DMS114 treated with DMSO at 0.1 percent for 48 hours (cell line): Measurements from ENCODE around the gene KLF15.
"Not testable (repeated sequence)": the region's sequence is repeated elsewhere in the genome, so short reads cannot be mapped to it uniquely, and the experiment has no call there.

Source experiments
- DNase-seq: peaks from one replicate; lab custom pipeline; 2025; ENCODE audit not compliant: unreplicated experiment; lab: John Stamatoyannopoulos, UW

KLF15 gene

DNA sequence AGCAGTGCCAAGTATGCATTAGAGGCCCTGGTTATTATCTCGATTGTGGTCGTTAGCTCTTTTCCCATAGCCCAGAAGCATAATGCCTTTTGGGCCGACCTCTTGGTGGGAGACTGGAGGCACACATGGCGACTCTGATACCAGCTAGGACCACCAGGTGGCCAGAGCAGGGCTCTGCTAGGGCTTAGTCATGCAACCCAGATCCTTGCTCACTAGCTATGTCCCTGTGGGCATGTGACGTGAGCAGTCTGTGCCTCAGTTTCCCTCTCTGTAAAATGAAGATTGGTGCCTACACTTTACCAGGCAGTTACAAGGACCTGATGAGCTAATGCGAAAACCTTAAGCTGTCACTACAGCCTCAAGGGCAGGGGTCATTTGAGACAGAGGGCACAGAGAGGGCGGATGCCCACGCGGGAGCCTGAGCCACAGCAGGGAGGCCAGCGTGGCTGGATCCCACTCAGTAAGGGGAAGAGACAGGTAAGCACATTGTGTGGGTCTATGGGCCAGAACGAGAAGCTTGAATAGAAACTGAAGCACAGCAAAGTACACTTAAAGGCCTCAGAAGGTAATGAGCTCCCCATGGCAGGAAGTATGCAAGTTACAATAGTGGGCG is 8.8 kb downstream of the KLF15 start:
- DNase-seq = no peak

DNA sequence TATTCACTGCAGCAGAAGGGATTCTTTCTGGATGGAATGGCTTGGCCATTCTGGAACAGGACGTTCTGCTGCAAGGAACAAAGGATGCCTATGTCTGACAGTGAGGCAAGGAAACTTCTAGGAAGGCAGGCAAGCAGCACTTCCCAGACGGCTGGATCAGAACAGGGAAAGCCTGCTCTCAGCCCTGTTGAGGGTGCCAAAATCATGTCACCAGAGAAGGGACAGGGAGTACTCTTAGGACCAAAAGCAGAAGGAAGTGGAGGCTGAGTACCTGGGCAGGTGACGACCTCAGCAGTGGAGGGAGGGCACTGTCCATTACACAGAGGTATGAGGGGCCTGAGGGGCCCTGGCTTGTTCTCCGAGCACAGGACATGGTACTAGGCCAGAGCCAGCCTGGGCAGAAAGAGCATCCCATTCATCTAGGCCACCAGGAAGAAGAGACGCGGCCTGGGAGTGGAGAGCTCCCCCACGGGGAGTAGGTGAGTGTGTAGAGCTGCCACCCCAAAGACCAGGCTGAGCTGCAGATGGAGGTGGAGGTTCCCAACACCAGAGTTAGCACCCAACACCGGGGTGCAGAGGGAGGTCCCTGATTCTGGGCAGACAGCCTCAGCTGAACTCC is 9.6 kb downstream of the KLF15 start:
- no peak for DNase-seq

DNA sequence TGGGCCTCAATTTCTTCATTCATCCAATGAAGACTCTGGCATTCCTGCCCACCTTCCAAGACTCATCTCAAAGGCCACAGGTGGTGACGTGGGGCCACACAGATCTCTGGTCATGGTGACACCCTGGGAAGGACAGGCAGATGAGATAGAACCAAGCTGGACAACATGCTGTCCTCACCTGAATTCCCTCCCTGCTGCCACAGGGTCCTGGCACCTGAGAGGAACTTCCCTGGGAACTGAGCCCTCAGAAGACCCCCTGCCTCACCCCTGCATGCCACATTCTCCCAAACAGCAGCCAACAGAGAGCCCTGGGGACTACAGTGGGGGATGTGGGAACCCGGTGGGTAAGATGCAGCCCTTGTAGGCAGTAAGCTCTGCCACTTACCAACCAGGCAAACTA is 10.7 kb downstream of the KLF15 start:
- DNase-seq = no peak

DNA sequence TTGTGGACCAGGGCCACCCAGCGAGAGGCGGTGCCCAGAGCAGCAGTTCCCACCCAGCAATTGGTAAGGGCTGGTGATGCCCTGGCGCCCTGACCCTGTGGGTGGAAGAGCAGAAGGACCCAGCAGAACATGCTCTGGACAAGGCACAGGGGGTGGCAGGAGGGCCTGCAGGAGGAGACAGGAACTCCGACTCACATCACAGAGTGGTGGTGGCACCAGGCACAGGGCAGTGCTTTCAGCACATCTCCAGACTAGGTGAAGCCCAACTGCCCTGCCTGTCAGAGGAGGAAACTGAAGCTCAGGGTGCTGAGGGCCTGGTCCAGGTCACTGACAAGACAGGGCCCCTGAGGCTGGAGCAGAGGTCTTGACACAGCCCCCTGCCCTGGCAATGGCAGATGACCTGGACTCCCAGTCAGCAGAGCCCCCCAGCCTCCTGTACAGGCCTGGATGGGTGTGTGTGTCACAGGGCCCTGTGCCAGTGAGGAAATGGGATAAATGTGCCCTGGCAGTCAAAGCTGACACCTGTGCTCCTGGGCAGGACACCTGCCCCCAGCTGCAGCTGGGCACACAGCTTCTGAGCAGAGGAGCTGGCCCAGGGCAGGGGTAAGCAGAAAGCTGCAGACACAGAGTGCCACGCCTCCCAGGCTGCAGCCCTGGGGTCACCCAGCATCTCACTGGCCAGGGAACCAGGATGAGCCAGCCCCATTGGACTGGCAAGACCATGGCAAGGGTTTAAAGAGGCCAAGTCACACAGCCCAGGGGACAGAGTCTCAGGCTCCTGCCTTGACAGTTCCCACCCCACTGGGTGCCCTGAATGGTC is 11.4 kb downstream of the KLF15 start:
- DNase-seq = no peak

DNA sequence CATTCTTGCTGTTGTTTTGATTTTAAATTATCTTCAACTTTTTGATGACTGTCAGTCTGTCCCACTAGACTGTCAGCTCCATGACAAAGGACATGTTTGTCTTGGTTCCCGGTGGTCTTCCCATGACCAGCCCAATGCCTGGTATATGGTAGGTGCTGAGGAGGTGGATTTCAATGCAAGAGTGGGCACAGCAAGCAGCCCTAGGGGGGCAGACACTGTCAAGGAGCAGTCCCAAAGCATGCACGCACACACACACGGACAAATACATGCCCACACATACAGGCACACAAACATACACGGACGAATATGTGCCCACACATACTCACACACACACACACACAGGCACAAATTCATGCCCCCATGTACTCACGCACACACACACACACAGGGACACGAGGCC is 12.0 kb downstream of the KLF15 start:
- no peak for DNase-seq

DNA sequence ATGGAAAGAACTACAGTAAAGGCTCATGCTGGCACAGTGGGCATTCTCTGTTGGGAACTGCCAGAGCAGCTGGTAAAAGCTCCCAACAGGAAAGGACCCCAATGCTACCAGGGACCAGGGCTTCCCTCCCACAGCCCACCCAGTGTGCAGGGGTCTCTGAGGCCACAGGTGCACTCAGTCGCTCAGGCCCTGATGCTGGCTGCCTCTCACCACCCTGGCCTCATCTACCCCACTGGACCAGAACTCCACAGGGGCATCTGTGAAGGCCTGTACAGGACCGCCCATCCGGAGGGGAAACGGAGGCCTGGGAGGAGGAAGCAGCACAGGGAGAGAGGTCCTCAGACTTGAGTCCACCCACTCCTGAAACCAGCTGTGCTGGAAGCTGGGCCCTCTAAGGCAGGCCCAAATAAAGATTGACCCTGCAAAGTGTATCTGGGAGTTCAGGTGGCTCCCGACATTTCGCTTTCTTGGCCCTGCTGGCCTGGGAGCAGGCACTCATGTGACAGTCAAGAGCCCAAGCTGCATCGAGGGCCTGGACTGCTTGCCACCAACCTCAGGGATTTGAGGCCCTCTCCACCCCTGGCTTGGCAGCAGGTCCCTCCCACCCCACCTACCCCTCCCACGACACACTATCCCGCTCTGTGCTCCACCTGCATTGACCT is 12.7 kb downstream of the KLF15 start:
- no peak for DNase-seq

DNA sequence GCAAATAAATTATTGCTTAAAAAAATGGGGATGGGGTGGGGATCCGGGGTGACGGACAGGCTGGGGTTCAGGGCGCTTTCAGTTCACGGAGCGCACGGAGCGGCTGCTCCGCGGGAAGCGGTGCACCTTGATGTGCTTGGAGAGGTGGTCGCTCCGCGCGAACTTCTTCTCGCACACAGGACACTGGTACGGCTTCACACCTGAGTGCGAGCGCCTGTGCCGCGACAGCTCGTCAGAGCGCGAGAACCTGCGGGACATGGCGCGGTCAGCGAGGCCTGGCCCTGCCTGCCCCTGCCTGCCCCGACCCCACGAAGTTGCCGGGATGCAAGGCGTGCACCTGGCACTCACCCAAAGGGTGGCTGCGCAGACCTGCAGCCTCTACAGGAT is 13.6 kb downstream of the KLF15 start:
- DNase-seq = no peak

DNA sequence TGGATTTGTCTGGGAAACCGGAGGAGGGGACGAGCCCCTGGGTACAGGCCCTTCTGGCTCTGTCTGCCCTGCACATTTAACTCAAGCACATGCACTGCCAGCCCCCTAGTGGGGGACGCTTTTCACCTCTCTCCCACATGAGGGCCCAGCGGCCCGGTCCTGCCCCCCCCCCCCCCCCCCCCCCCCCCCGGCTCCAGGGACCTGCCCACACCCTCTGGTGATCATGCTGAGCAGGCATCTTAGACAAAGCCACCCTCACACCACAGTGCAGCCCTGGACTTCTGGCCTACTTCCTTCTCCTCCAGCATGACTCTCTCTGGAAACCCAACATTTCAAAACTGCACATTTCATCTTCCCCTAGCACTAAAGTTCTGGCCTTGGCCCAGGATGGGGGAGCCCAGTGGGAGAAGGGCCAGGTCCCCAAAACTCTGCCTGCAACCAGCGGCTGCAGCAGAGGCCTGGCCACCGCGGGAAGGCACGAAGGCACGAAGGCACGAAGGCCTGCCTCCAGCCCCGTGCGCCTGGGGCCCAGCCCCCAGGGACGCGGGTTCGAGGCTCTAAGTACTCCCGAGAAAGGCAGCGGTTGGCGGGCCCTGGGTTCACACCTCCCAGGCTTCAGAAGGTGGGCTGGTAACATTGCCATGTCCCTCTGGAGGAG is 14.1 kb downstream of the KLF15 start:
- DNase-seq = no peak

DNA sequence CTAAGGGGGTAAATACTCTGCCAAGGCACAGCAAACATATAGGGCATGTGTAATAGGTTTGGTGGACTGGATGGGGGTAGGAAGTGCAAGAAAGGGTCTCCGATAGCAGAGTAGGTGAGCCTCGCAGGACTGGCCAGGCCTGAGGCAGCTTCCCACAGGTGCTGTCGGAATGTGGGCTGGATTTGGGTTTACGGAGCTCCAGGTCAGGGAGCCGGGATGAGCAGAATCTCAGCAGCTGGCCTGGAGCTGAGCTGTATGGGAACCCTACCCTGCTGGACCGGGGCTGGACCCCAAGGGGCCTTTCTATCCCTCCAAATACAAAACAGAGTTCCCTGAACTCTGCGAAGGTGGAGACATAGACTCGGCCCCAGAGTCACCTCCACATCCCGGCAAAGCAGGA is 15.0 kb downstream of the KLF15 start:
- no peak for DNase-seq

DNA sequence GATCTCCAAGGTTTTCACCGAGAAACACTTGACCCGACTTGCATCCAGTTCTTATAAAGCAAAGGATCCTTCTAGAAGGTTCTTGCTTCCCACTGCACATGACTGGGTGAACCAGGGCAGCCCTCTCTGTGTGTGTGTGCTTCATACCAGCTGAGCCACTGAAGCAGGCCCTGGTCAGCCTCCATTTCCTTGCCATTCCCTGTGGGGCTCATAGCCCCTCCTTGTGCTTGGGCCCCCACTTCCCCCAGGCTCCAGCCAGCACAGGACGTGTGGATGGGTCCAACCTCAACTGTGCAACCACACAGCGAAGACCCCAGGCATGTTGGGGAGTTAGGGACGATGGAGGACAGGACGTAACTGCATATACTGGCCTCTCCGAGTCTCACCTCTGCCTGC is 15.5 kb downstream of the KLF15 start:
- DNase-seq = no peak

DNA sequence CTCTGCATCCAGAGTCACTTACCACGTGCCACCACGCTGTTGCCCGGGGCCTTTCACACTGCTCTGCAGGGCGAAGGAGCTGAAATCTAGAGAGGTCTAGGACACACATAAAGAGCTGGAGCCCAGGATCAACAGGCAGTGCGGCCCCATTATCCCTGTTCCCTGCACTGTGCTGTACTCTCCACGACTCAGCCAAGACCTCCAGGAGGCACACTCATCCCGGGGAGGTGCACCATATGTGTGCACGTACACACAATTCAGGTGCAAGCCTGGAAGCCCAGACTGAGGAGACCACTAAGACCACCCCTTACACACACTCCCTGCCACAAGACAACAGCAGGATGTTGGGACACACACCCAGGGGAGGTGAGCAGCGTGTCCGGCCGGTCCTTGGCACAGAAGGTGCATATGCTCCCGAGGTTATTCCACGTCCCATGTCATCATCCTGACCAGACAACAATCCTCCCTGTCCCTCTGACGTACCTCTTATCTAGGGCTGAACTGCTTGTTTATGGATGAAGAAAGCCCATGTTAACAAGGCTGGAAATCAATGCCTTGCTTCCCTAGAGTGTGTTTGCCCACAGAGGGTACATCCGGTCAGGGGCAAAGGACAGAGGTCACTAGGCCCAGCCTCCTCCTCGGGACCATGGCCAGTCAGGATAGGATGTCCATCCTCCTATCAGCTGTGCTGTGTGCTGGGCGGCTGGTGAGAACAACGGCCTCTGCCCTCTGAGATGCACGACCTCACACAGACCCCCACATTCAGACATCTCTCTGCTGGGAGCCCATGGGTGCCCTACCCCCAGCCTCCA is 16.1 kb downstream of the KLF15 start:
- no peak for DNase-seq

DNA sequence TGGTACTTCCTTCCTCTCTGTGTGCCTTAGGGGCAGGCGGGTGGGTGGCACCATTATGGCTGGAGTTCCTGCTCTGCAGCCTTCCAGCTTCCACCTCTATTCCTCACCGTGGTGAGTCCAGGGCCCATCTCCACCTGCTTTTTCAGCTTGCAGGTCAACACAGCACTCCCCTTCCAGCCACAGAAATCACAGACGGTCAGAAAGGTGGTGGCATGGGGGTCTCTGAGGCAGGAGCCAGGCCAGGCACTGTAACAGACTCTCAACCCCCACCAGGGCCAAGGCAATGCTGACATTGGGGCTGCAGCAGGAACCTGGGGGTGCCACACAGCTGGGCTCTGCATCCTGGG is 16.6 kb downstream of the KLF15 start:
- no peak for DNase-seq

DNA sequence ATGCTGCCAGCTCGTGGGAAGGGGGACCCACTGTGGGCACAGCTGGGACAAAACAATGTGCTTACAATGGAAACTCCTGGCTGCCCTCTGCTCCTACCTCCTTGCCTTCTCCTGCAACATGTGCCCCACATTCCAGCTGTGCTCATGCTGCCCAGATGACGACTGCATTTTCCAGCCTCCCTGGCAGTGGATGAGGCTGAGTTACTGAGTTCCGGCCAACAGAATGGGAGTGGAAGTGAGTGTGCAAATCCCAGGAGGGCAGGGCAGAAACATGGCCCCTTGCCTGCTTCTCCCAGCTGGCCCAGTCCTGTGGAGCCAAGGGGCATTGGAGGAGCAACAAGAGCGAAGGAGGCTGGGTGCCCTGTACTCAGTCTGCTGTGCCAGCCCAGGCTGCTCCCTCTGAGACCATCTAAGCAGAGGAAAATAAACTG is 17.1 kb downstream of the KLF15 start:
- no peak for DNase-seq

DNA sequence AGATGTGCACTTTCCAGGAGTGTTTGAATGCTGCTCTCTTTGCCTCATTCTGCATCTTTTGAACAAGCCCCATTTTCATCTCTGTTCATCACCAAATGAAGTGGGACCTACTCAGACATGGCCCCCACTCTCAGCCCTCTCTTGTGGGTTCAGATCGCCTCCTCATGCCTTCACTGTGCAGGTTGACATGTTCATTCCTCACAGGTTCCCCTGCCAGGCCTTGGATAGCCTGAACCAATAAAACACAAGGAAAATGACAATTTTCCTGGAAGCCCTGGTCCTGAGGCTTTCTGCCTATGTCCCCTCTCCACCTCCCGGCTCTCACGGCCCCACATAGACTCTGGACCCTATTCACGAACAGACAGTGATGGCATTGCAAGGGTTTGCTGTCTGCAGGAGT is 17.7 kb downstream of the KLF15 start:
- no peak for DNase-seq

DNA sequence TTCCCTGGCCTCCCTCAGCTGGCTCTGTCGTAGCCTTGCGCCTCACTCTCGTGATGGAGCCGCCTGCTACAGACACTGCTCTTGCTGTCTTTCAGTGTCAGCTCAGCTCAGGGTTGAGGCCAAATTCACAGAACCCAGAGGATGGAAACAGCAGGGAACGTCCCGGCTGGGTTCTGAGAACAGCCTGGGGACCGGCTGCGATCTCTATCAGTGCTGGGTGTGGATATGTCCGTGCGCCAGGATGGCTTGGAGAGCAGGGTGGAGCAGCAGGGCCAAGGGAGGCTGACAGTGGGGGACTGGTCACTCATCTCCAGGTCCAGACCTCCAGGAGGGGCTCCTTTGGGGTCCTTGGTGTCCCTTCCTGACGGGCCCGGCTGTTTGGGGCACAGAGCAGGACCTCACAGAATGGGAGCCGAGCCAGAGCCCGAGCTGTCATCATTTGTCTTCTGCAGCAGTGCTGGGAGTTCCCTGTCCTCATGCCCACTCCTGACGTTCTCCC is 18.4 kb downstream of the KLF15 start:
- no peak for DNase-seq

DNA sequence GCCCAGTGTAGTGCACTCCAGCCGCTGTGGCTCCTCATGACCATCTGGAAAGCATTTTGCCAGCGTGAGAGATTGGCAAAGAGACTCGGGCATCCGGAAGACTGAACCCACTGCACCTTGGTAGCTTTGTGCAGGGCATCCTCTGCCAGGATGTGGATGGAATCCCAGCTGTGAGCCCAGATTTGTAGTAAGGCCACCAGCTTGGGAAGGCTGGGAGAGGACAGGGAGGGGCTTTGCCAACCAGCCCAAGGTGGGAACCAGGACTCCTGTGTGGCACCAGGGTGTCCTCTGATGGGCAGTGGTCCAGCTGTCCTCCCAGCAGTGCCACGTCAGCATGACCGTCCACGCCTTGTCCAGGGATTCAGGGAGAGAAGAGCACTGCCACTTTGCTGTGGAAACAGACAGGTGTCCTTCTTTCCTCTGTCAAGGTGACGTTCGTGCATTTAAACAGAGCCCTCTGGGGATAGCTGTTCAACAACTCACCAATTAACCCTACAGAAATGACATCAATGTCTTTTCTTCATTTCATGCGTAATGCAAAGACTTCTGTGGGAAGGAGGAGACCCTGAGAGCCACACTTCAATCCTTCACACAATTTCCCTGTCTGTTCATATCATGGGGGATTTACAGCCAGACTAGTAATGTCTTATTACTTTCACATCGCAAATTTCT is 19.1 kb downstream of the KLF15 start:
- DNase-seq = no peak

DNA sequence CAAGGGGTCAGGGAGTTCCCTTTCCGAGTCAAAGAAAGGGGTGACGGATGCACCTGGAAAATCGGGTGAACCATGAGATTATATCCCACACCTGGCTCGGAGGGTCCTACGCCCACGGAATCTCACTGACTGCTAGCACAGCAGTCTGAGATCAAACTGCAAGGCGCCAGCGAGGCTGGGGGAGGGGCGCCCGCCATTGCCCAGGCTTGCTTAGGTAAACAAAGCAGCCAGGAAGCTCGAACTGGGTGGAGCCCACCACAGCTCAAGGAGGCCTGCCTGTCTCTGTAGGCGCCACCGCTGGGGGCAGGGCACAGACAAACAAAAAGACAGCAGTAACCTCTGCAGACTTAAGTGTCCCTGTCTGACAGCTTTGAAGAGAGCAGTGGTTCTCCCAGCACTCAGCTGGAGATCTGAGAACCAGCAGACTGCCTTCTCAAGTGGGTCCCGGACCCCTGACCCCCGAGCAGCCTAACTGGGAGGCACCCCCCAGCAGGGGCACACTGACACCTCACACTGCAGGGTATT is 25.3 kb downstream of the KLF15 start:
- not testable (repeated sequence) for DNase-seq

DNA sequence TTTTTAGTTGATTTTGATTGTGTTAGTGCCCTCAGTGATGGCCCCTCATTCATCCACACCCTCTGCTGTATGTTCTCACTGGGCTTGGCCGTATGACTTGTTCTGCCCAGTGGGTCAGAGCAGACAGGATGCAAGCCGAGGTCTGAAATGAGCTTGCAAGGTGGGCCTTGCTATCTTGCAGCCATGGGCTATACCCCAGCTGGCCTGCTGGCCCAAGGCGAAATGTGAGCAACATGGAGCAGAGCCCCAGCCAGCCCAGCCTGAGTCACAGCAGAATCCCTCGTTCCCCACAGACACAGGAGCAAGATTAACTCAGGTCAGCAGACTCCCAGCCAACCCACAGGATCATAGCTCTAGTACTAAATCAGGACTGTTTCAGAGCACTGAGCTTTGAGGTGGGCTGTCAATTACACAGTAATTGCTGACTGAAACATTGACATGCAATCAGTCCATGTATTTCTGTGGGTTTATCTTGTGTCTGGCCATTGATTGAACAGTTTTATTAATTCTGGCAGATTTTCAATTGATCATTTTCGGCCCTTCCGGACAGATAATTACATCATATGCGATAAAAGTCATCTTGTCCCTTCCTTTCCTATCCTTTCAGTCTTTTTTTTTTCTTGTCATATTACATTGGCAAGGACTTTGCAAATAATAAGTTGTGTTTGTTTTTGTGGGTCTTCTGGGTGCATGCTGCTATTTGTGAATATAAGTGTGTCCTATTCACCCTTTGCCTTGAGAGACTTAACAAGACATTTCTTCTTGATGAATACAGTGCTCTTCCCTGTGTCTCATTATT is 27.1 kb downstream of the KLF15 start:
- no peak for DNase-seq

DNA sequence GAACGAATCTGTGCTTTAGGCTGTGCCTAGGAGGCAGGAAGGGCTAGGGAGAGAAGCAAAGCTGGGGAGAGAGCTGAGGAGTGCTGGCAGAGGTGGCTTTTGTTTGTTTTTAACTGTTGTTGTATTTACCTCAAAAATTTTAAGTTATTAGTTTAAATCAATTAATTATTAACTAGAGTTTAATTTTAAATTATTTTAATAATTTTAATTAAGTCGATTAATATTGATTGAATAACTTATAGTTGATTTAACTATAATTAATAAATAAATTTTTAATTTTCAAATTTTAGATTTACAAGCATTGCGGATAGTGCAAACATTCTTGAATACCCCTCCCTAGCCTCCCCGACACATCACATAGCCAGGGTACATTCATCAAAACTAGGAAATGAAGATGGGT is 30.6 kb downstream of the KLF15 start:
- DNase-seq = no peak
